ENCODE results near the gene WDR59. TPM values are rescaled to one million over a fixed set of nuclear protein-coding genes. Genes with fewer than 3 reads are reported as not detected.
A peak's percentile ranks its signal among the peaks of the same experiment; 100 is the strongest.

WDR59 gene
- total and polyA plus RNA-seq, 2 of the 4 experiments (the other 2 are of a cell fraction) = 29.4 to 44.6 TPM

DNA sequence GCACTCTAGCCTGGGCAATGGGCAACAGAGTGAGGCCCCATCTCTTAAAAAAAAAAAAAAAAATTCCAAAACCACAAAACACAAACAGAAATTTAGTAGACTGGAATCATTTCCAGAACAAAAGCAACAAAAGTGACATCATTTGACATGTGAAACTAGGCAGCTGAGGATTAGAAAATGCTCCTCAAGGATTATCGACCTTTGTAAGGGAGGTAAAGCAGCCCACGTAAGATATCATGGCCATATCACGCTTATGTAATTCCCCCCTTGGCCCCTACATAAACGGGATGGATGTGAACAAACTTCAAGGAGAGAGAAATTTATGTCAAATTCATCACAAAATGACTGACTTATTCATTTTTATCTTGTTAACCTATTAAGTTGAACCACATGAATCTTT is 83.3 kb downstream of the WDR59 start:
- in situ Hi-C loops (cut with MboI; ENCODE audit: low sequenced_read_pairs) = no loop called here
- no peak overlapping the region for H2BK5ac ChIP-seq (ENCODE audit: low read depth, low read length, poor library complexity, severe bottlenecking)
- no peaks in the 10 kb centered on the region for H4K20me1 ChIP-seq (ENCODE audit: insufficient read depth, low read length)
- H2AK5ac ChIP-seq (ENCODE audit: low read depth, low read length) = no peak overlapping the region
- no peak overlapping the region for H3K23ac ChIP-seq (ENCODE audit: low read depth, low read length)
- no peak overlapping the region for H2BK20ac ChIP-seq (ENCODE audit: low read depth, low read length)
- no peak overlapping the region for H2BK120ac ChIP-seq (ENCODE audit: low read depth, low read length)
- peak; percentile 13 for DNase-seq
- no peaks in the 10 kb centered on the region for H3K9me3 ChIP-seq (ENCODE audit: control insufficient read depth, insufficient read depth, low read length)
- no peak overlapping the region for H4K91ac ChIP-seq (ENCODE audit: insufficient read depth, low read depth, low read length)
- no peak overlapping the region for H2BK15ac ChIP-seq (ENCODE audit: low read depth, low read length)
- H3K27me3 ChIP-seq (ENCODE audit: control insufficient read depth, insufficient read depth, low read length) = no peaks in the 10 kb centered on the region
- no peak overlapping the region for H3K27ac ChIP-seq (ENCODE audit: insufficient read depth, low read length)
- H3K9me1 ChIP-seq (ENCODE audit: insufficient read depth, low read length) = peaks cover 4% of the 10 kb centered on the region
- no peaks in the 10 kb centered on the region; a peak in 1 of 4 replicates for H3K79me1 ChIP-seq (ENCODE audit: low read depth in 1 of 2, low read length in 2 of 2)
- no peak overlapping the region for H3K4me3 ChIP-seq (ENCODE audit: insufficient read depth, low read depth, low read length)
- no peak overlapping the region for H3K56ac ChIP-seq (ENCODE audit: extremely low read depth, insufficient read depth, low read length)
- H2AFZ ChIP-seq (replicated peaks; ENCODE audit: low read length, poor library complexity) = no peak overlapping the region
- H3K4me2 ChIP-seq (ENCODE audit: low read depth, low read length) = no peak overlapping the region
- no CpG with 5 or more reads among the region's 4 CpGs for WGBS, 2 experiments (ENCODE audit: extremely low coverage in 2 of 2, insufficient read length in 1 of 2)
- H3K14ac ChIP-seq (replicated peaks; ENCODE audit: low read depth, low read length) = no peak overlapping the region
- no peak for ATAC-seq (ENCODE audit: low read depth)
- intact Hi-C loops (cut with micrococcal nuclease) = no loop called here
- ChIA-PET POLR2A (ENCODE audit: unreplicated experiment) (no interaction called here), CTCF (interaction anchor here (0.6 kb wide), 1 partner anchor 56 kb away, joined by 5 read pairs; no protein-coding TSS in a partner anchor)
- H3K36me3 ChIP-seq (ENCODE audit: control insufficient read depth, insufficient read depth, low read length) = peaks cover 15% of the 10 kb centered on the region
- H3K9ac ChIP-seq (ENCODE audit: low read depth, low read length) = no peak overlapping the region
- no peak overlapping the region for H3K4ac ChIP-seq (ENCODE audit: low read depth, low read length)
- dilution Hi-C loops (cut with HindIII; ENCODE audit: low sequenced_read_pairs, unreplicated experiment) = no loop called here
- no peak overlapping the region for H4K8ac ChIP-seq (ENCODE audit: low read depth in 2 of 2, low read length in 2 of 2)
- no peak overlapping the region for H2AK9ac ChIP-seq (replicated peaks; ENCODE audit: low read depth, low read length, poor library complexity)
- no peak overlapping the region for H4K5ac ChIP-seq (ENCODE audit: low read depth, low read length)
- BruUV-seq (replicated peaks) = no TSS peak
- TF ChIP-seq, protein P1, sequence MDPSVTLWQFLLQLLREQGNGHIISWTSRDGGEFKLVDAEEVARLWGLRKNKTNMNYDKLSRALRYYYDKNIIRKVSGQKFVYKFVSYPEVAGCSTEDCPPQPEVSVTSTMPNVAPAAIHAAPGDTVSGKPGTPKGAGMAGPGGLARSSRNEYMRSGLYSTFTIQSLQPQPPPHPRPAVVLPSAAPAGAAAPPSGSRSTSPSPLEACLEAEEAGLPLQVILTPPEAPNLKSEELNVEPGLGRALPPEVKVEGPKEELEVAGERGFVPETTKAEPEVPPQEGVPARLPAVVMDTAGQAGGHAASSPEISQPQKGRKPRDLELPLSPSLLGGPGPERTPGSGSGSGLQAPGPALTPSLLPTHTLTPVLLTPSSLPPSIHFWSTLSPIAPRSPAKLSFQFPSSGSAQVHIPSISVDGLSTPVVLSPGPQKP (IDR thresholded peaks at IDR 0.05; ENCODE audit: borderline replicate concordance, low read depth, low read length) = no peak
- TF ChIP-seq RAD21 (IDR thresholded peaks at IDR 0.05; ENCODE audit: low read length) (no peak), SMC3 (IDR thresholded peaks at IDR 0.05; ENCODE audit: low read depth, low read length) (no peak), POLR2A (IDR thresholded peaks at IDR 0.05; ENCODE audit: low read depth, low read length) (no peak), FOS (IDR thresholded peaks at IDR 0.05; ENCODE audit: low read depth, low read length) (no peak), RCOR1 (IDR thresholded peaks at IDR 0.05; ENCODE audit: insufficient replicate concordance, low read length) (no peak), MAFK (IDR thresholded peaks at IDR 0.05; ENCODE audit: low read depth, low read length) (no peak), BHLHE40 (IDR thresholded peaks at IDR 0.05; ENCODE audit: low read depth, low read length) (no peak), MXI1 (IDR thresholded peaks at IDR 0.05; ENCODE audit: borderline replicate concordance, low read depth, low read length) (no peak), RFX5 (IDR thresholded peaks at IDR 0.05; ENCODE audit: low read depth, low read length) (no peak)
- TF ChIP-seq, protein P2, sequence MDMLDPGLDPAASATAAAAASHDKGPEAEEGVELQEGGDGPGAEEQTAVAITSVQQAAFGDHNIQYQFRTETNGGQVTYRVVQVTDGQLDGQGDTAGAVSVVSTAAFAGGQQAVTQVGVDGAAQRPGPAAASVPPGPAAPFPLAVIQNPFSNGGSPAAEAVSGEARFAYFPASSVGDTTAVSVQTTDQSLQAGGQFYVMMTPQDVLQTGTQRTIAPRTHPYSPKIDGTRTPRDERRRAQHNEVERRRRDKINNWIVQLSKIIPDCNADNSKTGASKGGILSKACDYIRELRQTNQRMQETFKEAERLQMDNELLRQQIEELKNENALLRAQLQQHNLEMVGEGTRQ (IDR thresholded peaks at IDR 0.05; ENCODE audit: low read depth, low read length) = no peak
- no peaks in the 10 kb centered on the region for H3K4me1 ChIP-seq (ENCODE audit: control insufficient read depth, insufficient read depth, low read length)
- H3K18ac ChIP-seq (ENCODE audit: low read depth, low read length) = no peak overlapping the region

Measured in IMR-90 (cell line).